Measurements from ENCODE around the gene TBXA2R. TPM values are rescaled to one million over a fixed set of nuclear protein-coding genes. Genes with fewer than 3 reads are reported as not detected.

Gene TBXA2R
- total RNA-seq, 1 experiment from 2014 or later = 1.3 TPM

DNA sequence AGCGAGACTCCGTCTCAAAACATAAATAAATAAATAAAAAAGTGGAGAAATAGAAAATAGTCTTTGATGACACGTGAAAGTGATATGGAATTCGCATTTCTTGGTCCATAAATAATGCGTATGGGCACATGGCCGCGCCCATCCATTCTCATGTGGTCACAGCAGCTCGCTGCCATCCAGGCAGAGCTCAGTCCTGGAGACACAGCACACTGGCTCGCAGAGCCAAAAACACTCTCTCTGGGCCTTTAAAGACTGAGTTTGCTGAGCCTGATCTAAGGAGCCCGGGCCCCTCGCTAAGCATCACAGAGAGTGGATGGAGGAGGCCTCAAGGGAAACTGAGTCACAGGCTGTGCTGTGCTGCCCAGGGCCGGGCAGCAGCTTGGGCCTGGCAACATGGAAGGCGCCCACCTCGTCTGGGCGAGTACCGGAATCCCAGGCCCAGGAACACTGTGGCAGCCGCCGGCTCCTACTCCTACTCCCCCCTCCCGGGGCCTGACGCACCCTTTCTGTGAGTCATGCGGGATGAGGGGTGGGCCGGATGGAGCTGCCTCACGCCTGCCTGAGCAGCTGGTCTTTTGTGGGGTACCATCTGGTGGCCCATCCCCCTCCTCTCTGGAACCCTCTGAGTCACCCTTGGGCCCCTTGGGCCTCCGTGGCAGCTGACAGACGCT is 48.9 kb upstream of the TBXA2R start:
- POLR2A ChIA-PET = no interaction called here
- Mint-ChIP-seq H3K27me3 (ENCODE audit: low read depth) (no peaks in the 10 kb centered on the region), H3K36me3 (peaks cover 12% of the 10 kb centered on the region), H3K27ac (no peak overlapping the region), H3K4me3 (no peak overlapping the region), H3K4me1 (no peaks in the 10 kb centered on the region), H3K9me3 (no peaks in the 10 kb centered on the region)
- ATAC-seq = no peak
- CTCF ChIA-PET = interaction anchor here (1.0 to 1.3 kb wide), 3 partner anchors 10 to 37 kb away, joined by 4 to 5 read pairs (median 5); no protein-coding TSS in a partner anchor
- no peak for DNase-seq (ENCODE audit: low spot score)
- TF ChIP-seq JUN (CRISPR knock-in tag; IDR thresholded peaks at IDR 0.05) = no peak
- no peak for TF ChIP-seq JAZF1 (CRISPR knock-in tag; IDR thresholded peaks at IDR 0.05)
- no peak for TF ChIP-seq ZNF219 (CRISPR knock-in tag; IDR thresholded peaks at IDR 0.05; ENCODE audit: borderline replicate concordance)
- no peak for TF ChIP-seq ZNF138 (CRISPR knock-in tag; conservative IDR thresholded peaks at IDR 0.05)
- TF ChIP-seq, protein P1, sequence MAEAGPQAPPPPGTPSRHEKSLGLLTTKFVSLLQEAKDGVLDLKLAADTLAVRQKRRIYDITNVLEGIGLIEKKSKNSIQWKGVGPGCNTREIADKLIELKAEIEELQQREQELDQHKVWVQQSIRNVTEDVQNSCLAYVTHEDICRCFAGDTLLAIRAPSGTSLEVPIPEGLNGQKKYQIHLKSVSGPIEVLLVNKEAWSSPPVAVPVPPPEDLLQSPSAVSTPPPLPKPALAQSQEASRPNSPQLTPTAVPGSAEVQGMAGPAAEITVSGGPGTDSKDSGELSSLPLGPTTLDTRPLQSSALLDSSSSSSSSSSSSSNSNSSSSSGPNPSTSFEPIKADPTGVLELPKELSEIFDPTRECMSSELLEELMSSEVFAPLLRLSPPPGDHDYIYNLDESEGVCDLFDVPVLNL (CRISPR knock-in tag; IDR thresholded peaks at IDR 0.05; ENCODE audit: borderline replicate concordance, low read depth) = no peak
- no peak for TF ChIP-seq SMAD3 (CRISPR knock-in tag; IDR thresholded peaks at IDR 0.05; ENCODE audit: borderline replicate concordance)
- no peak for TF ChIP-seq ZNF121 (CRISPR knock-in tag; IDR thresholded peaks at IDR 0.05)
- TF ChIP-seq HMGA2 (CRISPR knock-in tag; IDR thresholded peaks at IDR 0.05) = no peak
- TF ChIP-seq, protein P2, sequence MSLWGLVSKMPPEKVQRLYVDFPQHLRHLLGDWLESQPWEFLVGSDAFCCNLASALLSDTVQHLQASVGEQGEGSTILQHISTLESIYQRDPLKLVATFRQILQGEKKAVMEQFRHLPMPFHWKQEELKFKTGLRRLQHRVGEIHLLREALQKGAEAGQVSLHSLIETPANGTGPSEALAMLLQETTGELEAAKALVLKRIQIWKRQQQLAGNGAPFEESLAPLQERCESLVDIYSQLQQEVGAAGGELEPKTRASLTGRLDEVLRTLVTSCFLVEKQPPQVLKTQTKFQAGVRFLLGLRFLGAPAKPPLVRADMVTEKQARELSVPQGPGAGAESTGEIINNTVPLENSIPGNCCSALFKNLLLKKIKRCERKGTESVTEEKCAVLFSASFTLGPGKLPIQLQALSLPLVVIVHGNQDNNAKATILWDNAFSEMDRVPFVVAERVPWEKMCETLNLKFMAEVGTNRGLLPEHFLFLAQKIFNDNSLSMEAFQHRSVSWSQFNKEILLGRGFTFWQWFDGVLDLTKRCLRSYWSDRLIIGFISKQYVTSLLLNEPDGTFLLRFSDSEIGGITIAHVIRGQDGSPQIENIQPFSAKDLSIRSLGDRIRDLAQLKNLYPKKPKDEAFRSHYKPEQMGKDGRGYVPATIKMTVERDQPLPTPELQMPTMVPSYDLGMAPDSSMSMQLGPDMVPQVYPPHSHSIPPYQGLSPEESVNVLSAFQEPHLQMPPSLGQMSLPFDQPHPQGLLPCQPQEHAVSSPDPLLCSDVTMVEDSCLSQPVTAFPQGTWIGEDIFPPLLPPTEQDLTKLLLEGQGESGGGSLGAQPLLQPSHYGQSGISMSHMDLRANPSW (CRISPR knock-in tag; conservative IDR thresholded peaks at IDR 0.05; ENCODE audit: low read depth) = no peak
- no peak for TF ChIP-seq AFF4 (CRISPR knock-in tag; IDR thresholded peaks at IDR 0.05; ENCODE audit: borderline replicate concordance)
- TF ChIP-seq ZNF423 (CRISPR knock-in tag; IDR thresholded peaks at IDR 0.05) = no peak
- TF ChIP-seq ZNF396 (CRISPR knock-in tag; IDR thresholded peaks at IDR 0.05; ENCODE audit: borderline replicate concordance) = no peak
- TF ChIP-seq ESRRA (CRISPR knock-in tag; IDR thresholded peaks at IDR 0.05; ENCODE audit: borderline replicate concordance) = no peak
- no peak for TF ChIP-seq SMAD4 (CRISPR knock-in tag; IDR thresholded peaks at IDR 0.05)

DNA sequence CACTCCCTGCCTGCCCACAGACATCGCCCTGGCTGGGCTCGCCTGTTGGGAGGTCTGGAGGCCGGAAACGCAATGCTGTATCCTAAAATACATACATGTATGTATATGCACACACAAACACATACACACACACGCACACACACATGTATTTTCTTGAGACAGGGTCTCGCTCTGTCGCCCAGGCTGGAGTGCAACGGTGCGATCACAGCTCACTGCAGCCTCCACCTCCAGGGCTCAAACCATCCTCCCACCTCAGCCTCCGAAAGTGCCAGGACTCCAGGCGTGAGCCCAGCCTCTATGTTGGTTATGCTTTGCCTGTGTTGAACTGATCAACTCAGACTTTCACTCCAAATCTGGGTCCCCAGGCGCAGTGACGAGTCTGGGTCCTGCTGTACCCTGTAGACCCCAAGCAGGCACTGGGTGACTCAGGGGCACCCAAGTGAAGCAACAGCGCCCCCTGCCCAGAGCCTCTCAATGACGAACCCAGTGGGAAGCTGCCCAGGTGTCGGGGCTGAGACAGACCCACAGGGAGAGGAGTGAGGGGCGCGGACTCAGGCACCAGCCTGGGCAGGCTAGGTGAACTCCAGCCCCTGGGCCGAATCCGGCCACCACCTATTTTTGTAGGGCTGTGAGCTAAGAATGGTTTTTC is 47.3 kb upstream of the TBXA2R start:
- ATAC-seq (peak; percentile 38; the same call in 1 of the 2 replicates), DNase-seq (ENCODE audit: low spot score) (peak; percentile 60)
- no peaks in the 10 kb centered on the region for H3K27me3 Mint-ChIP-seq (ENCODE audit: low read depth)
- no peak overlapping the region for H3K4me3 Mint-ChIP-seq
- H3K9me3 Mint-ChIP-seq = no peaks in the 10 kb centered on the region
- ChIA-PET POLR2A (no interaction called here), CTCF (interaction anchor here (0.6 to 1.3 kb wide), 19 partner anchors 10 to 136 kb away, joined by 3 to 8 read pairs (median 4); partner anchors contain the start of gene GIPC3)
- H3K27ac Mint-ChIP-seq = no peak overlapping the region
- H3K36me3 Mint-ChIP-seq = peaks cover 12% of the 10 kb centered on the region
- no peaks in the 10 kb centered on the region for H3K4me1 Mint-ChIP-seq
- no peak for TF ChIP-seq ERG (CRISPR knock-in tag; IDR thresholded peaks at IDR 0.05)
- TF ChIP-seq ARID4B (CRISPR knock-in tag; IDR thresholded peaks at IDR 0.05; ENCODE audit: borderline replicate concordance) = no peak
- TF ChIP-seq ZNF423 (CRISPR knock-in tag; IDR thresholded peaks at IDR 0.05) = 0 out of 2 replicates have a peak, but pooled peaks have one; percentile 17
- no peak for TF ChIP-seq TEAD1 (CRISPR knock-in tag; IDR thresholded peaks at IDR 0.05)
- TF ChIP-seq, protein P3, sequence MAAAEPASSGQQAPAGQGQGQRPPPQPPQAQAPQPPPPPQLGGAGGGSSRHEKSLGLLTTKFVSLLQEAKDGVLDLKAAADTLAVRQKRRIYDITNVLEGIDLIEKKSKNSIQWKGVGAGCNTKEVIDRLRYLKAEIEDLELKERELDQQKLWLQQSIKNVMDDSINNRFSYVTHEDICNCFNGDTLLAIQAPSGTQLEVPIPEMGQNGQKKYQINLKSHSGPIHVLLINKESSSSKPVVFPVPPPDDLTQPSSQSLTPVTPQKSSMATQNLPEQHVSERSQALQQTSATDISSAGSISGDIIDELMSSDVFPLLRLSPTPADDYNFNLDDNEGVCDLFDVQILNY (CRISPR knock-in tag; IDR thresholded peaks at IDR 0.05) = no peak
- TF ChIP-seq ZNF121 (CRISPR knock-in tag; IDR thresholded peaks at IDR 0.05) = peak; percentile 64; the same call in 1 of the 2 replicates
- no peak for TF ChIP-seq CBFB (CRISPR knock-in tag; IDR thresholded peaks at IDR 0.05; ENCODE audit: low read depth)
